PC-9 (cell line): Measurements from ENCODE around the gene FTO.

ENCODE experiments used
- CTCF ChIP-seq: fragments of 200-600 bp; sonication (generic); conservative IDR thresholded peaks from 2 replicates; pipeline ENCODE4 v1.6.1; 2017; ENCODE audit warnings: mixed run types, antibody characterized with exemption, mild to moderate bottlenecking, moderate library complexity
- EZH2 ChIP-seq: fragments of 200-600 bp; sonication (generic); IDR thresholded peaks from 2 replicates; pipeline ENCODE4 v1.8.0; 2017; ENCODE audit warnings: antibody characterized with exemption, low read depth

GRCh38 chr16:54173490-54173889 lies 469.5 kb downstream of the FTO start:
- TF ChIP-seq CTCF = no peak
- no peak for TF ChIP-seq EZH2
